Endodermal cell (in vitro differentiated cells): ENCODE measurements around the gene COL4A6. TPM values are rescaled to one million over a fixed set of nuclear protein-coding genes. Genes with fewer than 3 reads are reported as not detected.
A peak's percentile ranks its signal among the peaks of the same experiment; 100 is the strongest.
"Not testable (repeated sequence)": the region's sequence is repeated elsewhere in the genome, so short reads cannot be mapped to it uniquely, and the experiment has no call there.

Experiments
- DNase-seq: peaks from one replicate; pipeline ENCODE4 v3.0.0-alpha.2; 2017
- H3K27ac ChIP-seq: 2 replicates; pipeline ENCODE4 v1.5.1; 2013; ENCODE audit warnings: mild to moderate bottlenecking, low read depth, low read length, moderate library complexity
- H3K27me3 ChIP-seq: 2 replicates; pipeline ENCODE4 v1.6.1; 2013; ENCODE audit warnings: mild to moderate bottlenecking, low read length, moderate library complexity; ENCODE audit not compliant: insufficient read depth, control insufficient read depth, poor library complexity, severe bottlenecking
- H3K36me3 ChIP-seq: 2 replicates; pipeline ENCODE4 v1.7.0; 2013; ENCODE audit warnings: mild to moderate bottlenecking, low read length, moderate library complexity; ENCODE audit not compliant: control insufficient read depth, insufficient read depth
- H3K4me1 ChIP-seq: one replicate; pipeline ENCODE4 v1.7.0; 2013; ENCODE audit warnings: low read length; ENCODE audit not compliant: control insufficient read depth, insufficient read depth
- H3K4me3 ChIP-seq: 2 replicates; pipeline ENCODE4 v1.5.1; 2013; ENCODE audit warnings: mild to moderate bottlenecking, low read length, moderate library complexity
- H3K9ac ChIP-seq: 2 replicates; pipeline ENCODE4 v1.6.1; 2013; ENCODE audit warnings: mild to moderate bottlenecking, low read length, moderate library complexity; ENCODE audit not compliant: poor library complexity, severe bottlenecking; ENCODE audit errors: extremely low read depth
- H3K9me3 ChIP-seq: 2 replicates; pipeline ENCODE4 v1.6.1; 2013; ENCODE audit warnings: mild to moderate bottlenecking, low read length, moderate library complexity; ENCODE audit not compliant: control insufficient read depth
- H3K27ac Mint-ChIP-seq: 2 replicates; pipeline ENCODE4 v1.8.0; 2020; ENCODE audit warnings: mixed read lengths
- H3K27me3 Mint-ChIP-seq: 2 replicates; pipeline ENCODE4 v1.8.0; 2021; ENCODE audit warnings: mild to moderate bottlenecking, mixed read lengths; ENCODE audit not compliant: insufficient read depth
- H3K36me3 Mint-ChIP-seq: 2 replicates; pipeline ENCODE4 v1.8.0; 2020; ENCODE audit warnings: low read depth, mixed read lengths
- H3K4me1 Mint-ChIP-seq: 2 replicates; pipeline ENCODE4 v1.8.0; 2020; ENCODE audit warnings: mixed read lengths
- H3K4me3 Mint-ChIP-seq: 2 replicates; pipeline ENCODE4 v1.8.0; 2020; ENCODE audit warnings: mild to moderate bottlenecking, moderate library complexity, mixed read lengths
- H3K9me3 Mint-ChIP-seq: 2 replicates; pipeline ENCODE4 v1.8.0; 2020; ENCODE audit warnings: mild to moderate bottlenecking, mixed read lengths
- WGBS, 2 experiments: methylation state at CpG; one replicate each; pipeline versions ENCODE4 v1.1.5 to v1.1.7; 2013; ENCODE audit warnings: missing lambda C conversion rate in 2 of 2, mixed read lengths in 1 of 2; ENCODE audit not compliant: insufficient coverage in 1 of 2, insufficient read length in 1 of 2; 5-methylcytosine and 5-hydroxymethylcytosine counted together
- long read RNA-seq, 4 experiments: library from polyadenylated mRNA in 2 of 4; library from RNA in 1 of 4; library from capped mRNA in 1 of 4; stranded (forward) in 3 of 4; unstranded in 1 of 4; transcript quantifications; one replicate each; pipeline ENCODE4 v2.0.0, GENCODE V29; 2020 to 2021; ENCODE audit warnings: inconsistent platforms in 1 of 4
- polyA plus RNA-seq, 2 experiments: library from polyadenylated mRNA; stranded (reverse); fragments of 50-300 nt; gene quantifications; one replicate each; pipeline ENCODE4 v1.2.3, GENCODE V29; 2013
- total RNA-seq, 2 donors: library from RNA; stranded (reverse); fragmentation: NEBNext Ultra II Directional in 1 of 2; extraction: Animal tissue kit (Norgen Biotek cat#: 25700) in 1 of 2; gene quantifications; 2 replicates in 1 of 2; 3 replicates in 1 of 2; pipeline ENCODE4 v1.2.1, GENCODE V29; 2021
- TF ChIP-seq, protein P1 (sequence below): fragments of 200-600 bp; sonication (generic); conservative IDR thresholded peaks from 2 replicates; pipeline ENCODE4 v1.5.0; 2021; ENCODE audit warnings: antibody characterized with exemption, mild to moderate bottlenecking

The COL4A6 gene
- total RNA-seq: 100 to 1,000 TPM; 205 to 338 TPM
- 32.1 TPM for polyA plus RNA-seq (2013, experiment 1 of 2)
- polyA plus RNA-seq (2013, experiment 2 of 2): 35.7 TPM
- long read RNA-seq, experiment 1, partial matches to known transcripts: 43 of 74 reads
- long read RNA-seq, experiment 1, other reads (novel, unspliced or antisense): 29 of 74 reads
- long read RNA-seq, experiment 2, full-length matches to known transcripts: 66 of 302 reads
- long read RNA-seq, experiment 2, partial matches to known transcripts: 161 of 302 reads
- long read RNA-seq, experiment 2, other reads (novel, unspliced or antisense): 75 of 302 reads
- long read RNA-seq, experiment 3, full-length matches to known transcripts: 48 of 395 reads
- long read RNA-seq, experiment 3, partial matches to known transcripts: 274 of 395 reads
- long read RNA-seq, experiment 3, other reads (novel, unspliced or antisense): 73 of 395 reads
- long read RNA-seq, experiment 4, transcript COL4A6-204 (4 exons, 1,889 nt): major isoform, 12 of 69 reads
- long read RNA-seq, experiment 4, partial matches to known transcripts: 21 of 69 reads
- long read RNA-seq, experiment 4, other reads (novel, unspliced or antisense): 34 of 69 reads

DNA sequence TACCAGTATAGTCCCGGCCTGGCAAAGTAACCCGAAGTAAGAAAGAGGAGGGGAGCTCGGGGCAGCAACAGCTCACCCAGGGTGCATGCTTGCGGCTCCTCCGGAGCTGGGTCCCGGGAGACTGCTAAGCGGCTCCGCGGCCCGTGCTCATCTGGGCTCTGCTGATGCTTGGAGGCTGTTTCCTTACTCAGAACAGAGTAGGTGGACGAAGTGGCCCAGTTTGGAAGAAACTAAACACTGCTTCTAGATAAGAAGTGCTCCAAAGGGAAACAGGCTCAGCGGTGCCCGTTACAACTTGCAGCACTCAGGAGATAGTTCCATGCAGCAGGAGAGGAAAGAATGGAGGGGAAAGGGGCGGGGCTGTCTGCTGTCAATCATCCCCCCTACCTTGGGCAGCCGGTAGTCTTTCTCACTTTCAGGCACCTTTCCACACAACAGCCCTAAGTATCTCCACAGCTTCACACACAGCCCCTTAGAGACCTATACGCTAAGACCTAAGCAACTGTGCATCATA lies at the start of gene COL4A6:
Gene COL4A6, minus strand, starts transcription at position 313 of the 514 bp plus-strand sequence. Its CDS starts 226 bp downstream, at position 87.
- H3K27ac ChIP-seq: no peak within 1 kb of the TSS
- peak within 1 kb of the TSS; percentile 86 for H3K9ac ChIP-seq
- peak within 1 kb of the TSS; percentile 96 for H3K27ac Mint-ChIP-seq
- peaks cover 4% of the 10 kb centered on the region for H3K9me3 Mint-ChIP-seq
- H3K9me3 ChIP-seq: no peaks in the 10 kb centered on the region
- WGBS, 2 experiments: 0% methylated on average over 16 of the region's 16 CpGs; no CpG with 5 or more reads in 1 of the 2 experiments
- DNase-seq: peak; percentile 90
- TF ChIP-seq, protein P1, sequence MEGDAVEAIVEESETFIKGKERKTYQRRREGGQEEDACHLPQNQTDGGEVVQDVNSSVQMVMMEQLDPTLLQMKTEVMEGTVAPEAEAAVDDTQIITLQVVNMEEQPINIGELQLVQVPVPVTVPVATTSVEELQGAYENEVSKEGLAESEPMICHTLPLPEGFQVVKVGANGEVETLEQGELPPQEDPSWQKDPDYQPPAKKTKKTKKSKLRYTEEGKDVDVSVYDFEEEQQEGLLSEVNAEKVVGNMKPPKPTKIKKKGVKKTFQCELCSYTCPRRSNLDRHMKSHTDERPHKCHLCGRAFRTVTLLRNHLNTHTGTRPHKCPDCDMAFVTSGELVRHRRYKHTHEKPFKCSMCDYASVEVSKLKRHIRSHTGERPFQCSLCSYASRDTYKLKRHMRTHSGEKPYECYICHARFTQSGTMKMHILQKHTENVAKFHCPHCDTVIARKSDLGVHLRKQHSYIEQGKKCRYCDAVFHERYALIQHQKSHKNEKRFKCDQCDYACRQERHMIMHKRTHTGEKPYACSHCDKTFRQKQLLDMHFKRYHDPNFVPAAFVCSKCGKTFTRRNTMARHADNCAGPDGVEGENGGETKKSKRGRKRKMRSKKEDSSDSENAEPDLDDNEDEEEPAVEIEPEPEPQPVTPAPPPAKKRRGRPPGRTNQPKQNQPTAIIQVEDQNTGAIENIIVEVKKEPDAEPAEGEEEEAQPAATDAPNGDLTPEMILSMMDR: no peak
- H3K27me3 ChIP-seq: no peaks in the 10 kb centered on the region
- H3K36me3 ChIP-seq: no peaks in the 10 kb centered on the region
- H3K27me3 Mint-ChIP-seq: peaks cover 1% of the 10 kb centered on the region
- peak within 1 kb of the TSS; percentile 93 for H3K4me3 Mint-ChIP-seq
- peaks cover 29% of the 10 kb centered on the region for H3K4me1 Mint-ChIP-seq
- H3K36me3 Mint-ChIP-seq: peaks cover 32% of the 10 kb centered on the region
- peak within 1 kb of the TSS; percentile 94 for H3K4me3 ChIP-seq
- H3K4me1 ChIP-seq: no peaks in the 10 kb centered on the region

DNA sequence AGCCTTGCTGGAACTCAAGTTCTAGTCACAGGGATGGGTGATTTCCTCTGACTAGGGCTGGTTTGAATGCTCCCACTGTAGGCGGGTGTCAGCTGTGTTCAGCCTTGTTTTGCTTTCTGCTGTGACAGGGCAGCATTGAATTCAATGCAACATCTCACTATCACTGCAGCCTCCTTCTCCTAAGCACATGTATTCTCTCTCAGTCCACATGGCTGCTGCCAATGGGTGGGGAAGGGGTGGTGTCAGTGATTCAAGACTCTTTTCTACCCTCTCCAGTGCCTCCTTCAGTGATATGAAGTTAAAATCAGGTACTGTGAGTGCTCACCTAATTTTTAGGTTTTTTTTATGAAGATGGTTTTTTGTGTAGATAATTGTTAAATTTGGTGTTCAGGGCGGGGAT lies 47.7 kb upstream of the COL4A6 start:
- no peaks in the 10 kb centered on the region for H3K4me1 ChIP-seq
- no peaks in the 10 kb centered on the region for H3K27me3 ChIP-seq
- Mint-ChIP-seq H3K27ac (peak overlapping the region; percentile 36), H3K4me3 (no peak overlapping the region), H3K9me3 (peaks cover 27% of the 10 kb centered on the region), H3K4me1 (peaks cover 39% of the 10 kb centered on the region), H3K36me3 (peaks cover 58% of the 10 kb centered on the region), H3K27me3 (no peaks in the 10 kb centered on the region)
- DNase-seq: no peak
- no peak overlapping the region for H3K27ac ChIP-seq
- H3K4me3 ChIP-seq: no peak overlapping the region
- peaks cover 12% of the 10 kb centered on the region for H3K9me3 ChIP-seq
- WGBS, 2 experiments: 93% methylated on average over 1 of the region's 2 CpGs; no CpG with 5 or more reads in 1 of the 2 experiments
- TF ChIP-seq, protein P1: no peak
- peaks cover 14% of the 10 kb centered on the region for H3K36me3 ChIP-seq
- H3K9ac ChIP-seq: no peak overlapping the region

DNA sequence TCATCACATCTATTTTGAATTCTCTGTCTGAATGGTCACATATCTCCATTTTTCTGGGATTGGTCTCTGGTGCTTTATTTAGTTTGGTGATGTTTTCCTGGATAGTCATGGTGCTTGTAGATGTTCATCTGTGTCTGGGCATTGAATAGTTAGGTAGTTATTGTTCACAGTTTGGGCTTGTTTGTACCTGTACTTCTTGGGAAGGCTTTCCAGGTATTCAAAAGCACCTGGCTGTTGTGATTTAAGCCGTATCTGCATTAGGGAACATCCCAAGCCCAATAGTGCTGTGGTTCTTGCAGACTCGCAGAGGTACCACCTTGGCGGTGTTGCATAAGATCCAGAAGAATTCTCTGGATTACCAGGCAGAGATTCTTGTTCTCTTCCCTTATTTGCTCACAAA lies 46.0 kb upstream of the COL4A6 start:
- no peak overlapping the region for H3K9ac ChIP-seq
- TF ChIP-seq, protein P1: no peak
- no peaks in the 10 kb centered on the region for H3K4me1 ChIP-seq
- 90 to 95% methylated on average over 1 to 3 of the region's 3 CpGs for WGBS, 2 experiments
- H3K27me3 ChIP-seq: no peaks in the 10 kb centered on the region
- Mint-ChIP-seq H3K27me3 (no peaks in the 10 kb centered on the region), H3K4me3 (no peak overlapping the region), H3K9me3 (peaks cover 43% of the 10 kb centered on the region), H3K4me1 (peaks cover 35% of the 10 kb centered on the region), H3K27ac (no peak overlapping the region), H3K36me3 (peaks cover 75% of the 10 kb centered on the region)
- H3K36me3 ChIP-seq: peaks cover 31% of the 10 kb centered on the region
- DNase-seq: no peak
- H3K4me3 ChIP-seq: no peak overlapping the region
- H3K9me3 ChIP-seq: peaks cover 19% of the 10 kb centered on the region
- no peak overlapping the region for H3K27ac ChIP-seq

DNA sequence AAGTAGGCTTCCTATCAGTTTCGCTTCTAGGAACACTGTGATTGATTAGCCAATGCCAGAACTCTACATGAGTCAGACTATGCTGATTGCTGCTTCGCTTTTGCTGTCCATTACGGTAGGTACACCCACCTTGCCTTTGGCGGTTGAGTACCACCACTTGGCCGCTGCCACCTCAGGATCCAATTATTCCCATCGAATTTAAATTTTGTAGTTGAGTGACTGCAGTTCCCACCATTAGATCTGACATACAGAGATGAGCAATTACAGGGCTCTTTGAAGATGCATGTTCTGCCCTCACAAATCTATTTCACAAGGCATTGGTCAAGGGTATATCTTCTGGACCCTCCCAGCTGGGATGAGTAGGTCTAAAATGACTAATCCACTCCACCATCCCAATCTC lies 43.3 kb upstream of the COL4A6 start:
- not testable (repeated sequence) for H3K4me3 Mint-ChIP-seq, H3K27me3 Mint-ChIP-seq, H3K27ac ChIP-seq, H3K9ac ChIP-seq, DNase-seq, H3K4me1 ChIP-seq, H3K27me3 ChIP-seq, H3K27ac Mint-ChIP-seq, H3K4me3 ChIP-seq
- 97 to 100% methylated on average over 5 to 6 of the region's 6 CpGs for WGBS, 2 experiments
- peaks cover 19% of the 10 kb centered on the region for H3K9me3 ChIP-seq
- Mint-ChIP-seq H3K36me3 (peaks cover 89% of the 10 kb centered on the region), H3K4me1 (peaks cover 35% of the 10 kb centered on the region), H3K9me3 (peaks cover 41% of the 10 kb centered on the region)
- H3K36me3 ChIP-seq: peaks cover 37% of the 10 kb centered on the region
